Left renal pelvis (tissue), 4 donors: Measurements from ENCODE around the gene PHOX2A. TPM values are rescaled to one million over a fixed set of nuclear protein-coding genes. Genes with fewer than 3 reads are reported as not detected.

Source experiments
- DNase-seq, 4 donors: peaks; one replicate each; pipeline ENCODE4 v3.0.0-alpha.2; 2013; ENCODE audit warnings: low read depth in 4 of 4, low spot score in 3 of 4
- polyA plus RNA-seq, 4 donors: library from polyadenylated mRNA; unstranded; fragments of 120-200 nt; gene quantifications; one replicate each; pipeline ENCODE4 v1.2.1, GENCODE V29; 2013; ENCODE audit not compliant: insufficient read length in 4 of 4

The PHOX2A gene
- polyA plus RNA-seq, 4 donors = 0.34 to 0.42 TPM; not detected in 2

DNA sequence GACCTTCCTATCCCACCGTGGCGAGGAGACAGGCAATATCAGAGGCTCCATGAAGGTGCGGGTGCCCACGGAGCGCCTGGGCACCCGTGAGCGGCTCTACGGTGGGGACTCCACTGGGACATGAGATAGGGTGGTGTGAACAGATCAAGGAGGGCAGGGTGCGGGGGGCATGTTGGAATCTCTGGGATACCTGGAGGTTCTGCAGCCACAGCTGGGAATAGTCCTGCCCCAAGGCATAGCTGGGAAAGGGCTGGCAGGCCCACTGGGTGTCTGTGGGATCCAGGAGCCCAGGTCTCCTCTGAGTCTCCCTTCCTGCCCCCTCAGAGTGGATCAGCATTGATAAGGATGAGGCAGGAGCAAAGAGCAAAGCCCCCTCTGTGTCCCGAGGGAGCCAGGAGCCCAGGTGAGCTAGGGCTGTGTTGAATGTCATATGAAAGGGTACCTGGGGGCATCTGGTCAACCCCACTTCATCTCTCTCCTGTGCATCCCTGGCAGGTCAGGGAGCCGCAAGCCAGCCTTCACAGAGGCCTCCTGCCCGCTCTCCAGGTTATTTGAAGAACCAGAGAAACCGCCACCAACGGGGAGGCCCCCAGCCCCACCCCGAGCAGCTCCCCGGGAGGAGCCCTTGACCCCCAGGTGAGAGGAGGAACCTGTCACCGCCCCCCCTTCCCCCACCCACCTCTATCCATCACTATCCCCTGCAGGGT, 8.5 kb downstream of the PHOX2A start:
- DNase-seq = no peak

DNA sequence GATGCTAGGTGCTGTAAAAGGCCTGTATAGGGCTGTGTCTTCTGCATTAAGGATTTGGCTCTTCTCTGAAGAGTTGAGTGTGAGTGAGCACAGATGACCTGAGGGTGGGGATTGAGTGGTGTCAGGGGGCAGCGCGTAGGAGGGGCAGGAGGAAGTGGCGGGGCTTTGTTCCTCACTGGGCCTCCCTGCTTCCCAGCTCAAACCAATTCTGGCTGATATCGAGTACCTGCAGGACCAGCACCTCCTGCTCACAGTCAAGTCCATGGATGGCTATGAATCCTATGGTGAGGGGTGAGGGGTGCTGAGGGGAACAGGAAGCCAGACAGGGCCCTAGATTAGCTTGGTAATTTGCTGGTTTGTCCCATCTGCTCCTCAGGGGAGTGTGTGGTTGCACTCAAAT, 9.1 kb downstream of the PHOX2A start:
- no peak for DNase-seq

DNA sequence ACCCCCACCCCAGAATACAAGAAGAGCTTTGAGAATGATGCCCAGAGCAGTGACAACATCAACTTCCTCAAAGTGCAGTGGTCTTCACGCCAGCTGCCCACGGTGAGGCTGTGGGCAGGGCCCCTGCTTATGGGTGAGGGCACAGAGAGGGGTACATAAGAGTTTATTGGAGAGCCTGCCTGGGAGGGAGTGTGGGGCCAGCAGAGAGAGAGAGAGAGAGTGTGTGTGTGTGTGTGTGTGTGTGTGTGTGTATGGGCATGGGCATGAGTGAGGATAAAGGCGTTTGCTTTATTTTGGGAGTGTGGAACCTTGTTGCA, 9.5 kb downstream of the PHOX2A start:
- DNase-seq = no peak

DNA sequence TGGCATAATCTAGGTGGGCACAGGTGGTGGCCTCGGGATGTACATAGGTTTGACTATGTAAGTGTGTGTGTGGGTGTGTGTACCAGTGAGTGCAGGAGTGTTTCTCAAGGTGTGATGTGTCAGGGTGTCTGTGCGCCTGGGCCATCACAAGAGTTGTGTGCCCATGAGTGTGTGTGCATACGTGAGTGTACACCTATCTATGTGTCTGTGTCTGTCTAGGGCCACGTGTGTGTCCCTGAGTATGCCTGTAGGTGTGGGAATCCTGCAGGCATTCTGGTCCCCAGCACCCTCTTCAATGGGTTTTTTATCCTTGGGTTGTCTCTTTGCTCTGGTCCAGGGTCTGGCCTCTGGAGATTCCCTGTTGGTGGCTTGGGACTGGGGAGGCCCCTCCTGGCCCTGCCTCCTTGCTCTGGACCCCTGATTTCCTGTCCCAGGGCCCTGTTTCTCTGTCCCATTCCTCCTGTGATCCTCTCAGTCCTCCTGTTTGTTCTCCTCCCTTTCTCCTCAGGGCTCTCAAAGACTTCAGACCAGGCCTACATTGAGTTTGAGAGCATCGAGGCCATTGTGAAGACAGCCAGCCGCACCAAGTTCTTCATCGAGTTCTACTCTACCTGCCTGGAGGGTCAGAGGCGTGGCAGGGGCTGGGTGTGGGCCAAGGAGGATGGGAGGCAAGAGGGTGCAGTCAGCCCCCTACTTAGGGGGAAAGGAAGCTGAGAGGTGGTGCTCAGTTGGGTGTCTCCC, 10.0 kb downstream of the PHOX2A start:
- no peak for DNase-seq

DNA sequence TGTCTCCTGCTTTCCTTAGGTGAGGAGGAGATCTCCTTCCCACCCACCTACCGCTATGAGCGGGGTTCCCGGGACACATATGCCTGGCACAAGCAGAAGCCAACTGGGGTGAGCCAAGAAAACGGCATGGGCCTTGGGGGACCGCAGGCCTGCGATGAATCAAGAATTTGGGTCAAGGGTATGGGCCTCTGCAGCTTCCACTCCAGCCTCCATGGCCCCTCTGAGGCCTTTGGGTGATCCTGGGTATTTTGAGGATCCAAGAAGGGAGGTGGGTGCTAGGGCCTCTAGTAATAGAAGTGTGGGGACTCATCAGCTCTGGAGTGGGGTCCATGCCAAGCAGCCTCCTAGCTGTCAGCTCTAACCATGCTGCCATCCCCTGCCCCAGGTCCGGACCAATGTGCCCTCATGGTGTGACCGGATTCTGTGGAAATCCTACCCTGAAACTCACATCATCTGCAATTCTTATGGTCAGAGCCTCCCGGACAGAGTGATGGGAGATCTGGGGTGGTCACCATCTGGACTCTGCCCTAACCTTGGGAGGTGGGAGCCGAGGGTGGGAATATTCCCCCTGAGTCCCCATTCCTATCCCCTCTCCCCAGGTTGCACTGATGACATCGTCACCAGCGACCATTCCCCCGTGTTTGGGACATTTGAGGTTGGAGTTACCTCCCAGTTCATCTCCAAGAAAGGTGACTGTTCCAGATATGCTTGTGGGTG, 10.8 kb downstream of the PHOX2A start:
- DNase-seq = no peak

DNA sequence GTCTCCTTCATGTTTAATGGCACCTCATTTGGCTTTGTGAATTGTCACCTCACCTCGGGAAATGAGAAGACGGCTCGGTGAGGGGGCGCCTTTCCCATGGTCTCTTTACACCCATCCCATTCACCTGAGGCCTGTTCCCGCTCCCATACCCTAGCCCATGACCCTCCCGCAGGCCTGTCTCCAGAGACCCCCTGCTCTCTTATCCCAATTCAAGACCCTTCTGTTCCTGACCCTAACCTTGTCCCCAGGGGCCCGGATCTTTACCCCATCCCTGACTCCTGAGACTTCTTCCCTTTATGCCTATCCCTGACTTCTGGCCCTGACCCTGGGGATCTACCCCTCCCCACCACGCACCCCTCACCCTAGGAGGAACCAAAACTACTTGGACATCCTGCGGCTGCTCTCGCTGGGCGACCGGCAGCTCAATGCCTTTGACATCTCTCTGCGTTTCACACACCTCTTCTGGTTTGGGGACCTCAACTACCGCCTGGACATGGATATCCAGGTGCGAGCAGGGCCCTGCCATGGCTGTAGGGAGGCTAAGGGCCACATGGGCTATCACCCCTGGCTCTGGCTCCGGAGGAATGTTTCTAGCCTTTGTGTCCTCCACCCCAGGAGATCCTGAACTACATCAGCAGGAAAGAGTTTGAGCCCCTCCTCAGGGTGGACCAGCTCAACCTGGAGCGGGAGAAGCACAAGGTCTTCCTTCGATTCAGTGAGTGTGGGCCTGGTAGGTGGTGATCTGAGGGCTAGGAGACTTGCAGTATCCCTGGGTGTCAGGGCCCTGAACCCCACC, 11.5 kb downstream of the PHOX2A start:
- no peak for DNase-seq

DNA sequence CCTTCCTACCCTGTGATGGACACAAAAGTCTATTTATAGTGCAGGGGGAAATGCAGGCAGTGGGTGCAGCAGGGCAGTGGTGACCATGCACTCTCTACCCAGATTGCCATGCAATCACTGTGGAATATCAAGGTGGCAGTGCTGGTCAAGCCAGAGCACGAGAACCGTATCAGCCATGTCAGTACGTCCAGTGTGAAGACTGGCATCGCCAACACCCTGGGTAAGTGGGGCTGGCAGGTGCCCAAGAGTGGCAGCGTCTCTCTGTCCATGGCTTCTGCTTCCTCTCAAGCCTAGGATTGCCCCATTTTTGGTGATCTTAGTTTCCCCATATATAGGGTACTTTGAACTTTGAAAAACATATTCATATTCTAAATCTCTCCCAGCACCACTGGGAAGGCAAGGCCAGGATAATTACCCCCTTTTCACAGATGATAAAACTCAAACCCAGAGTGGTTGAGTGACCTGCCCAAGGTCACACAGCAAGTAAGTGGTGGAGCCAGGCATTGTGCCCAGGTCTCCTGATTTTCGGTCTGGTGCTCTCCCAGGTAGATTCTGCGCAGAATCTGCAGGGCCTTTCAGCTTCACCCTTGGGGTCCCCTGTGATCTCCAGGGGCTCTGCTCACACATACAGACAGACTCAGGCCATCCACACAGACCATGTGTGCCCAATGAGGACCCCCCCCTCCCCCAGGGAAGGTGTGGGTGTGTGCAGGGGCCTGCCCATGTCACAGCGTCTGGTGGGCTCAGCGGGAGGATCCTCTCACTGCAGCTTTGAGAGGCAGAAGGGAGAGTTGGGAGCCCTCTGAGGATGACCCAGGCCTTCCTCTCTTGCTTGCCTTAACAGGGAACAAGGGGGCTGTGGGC, 12.3 kb downstream of the PHOX2A start:
- DNase-seq = no peak

DNA sequence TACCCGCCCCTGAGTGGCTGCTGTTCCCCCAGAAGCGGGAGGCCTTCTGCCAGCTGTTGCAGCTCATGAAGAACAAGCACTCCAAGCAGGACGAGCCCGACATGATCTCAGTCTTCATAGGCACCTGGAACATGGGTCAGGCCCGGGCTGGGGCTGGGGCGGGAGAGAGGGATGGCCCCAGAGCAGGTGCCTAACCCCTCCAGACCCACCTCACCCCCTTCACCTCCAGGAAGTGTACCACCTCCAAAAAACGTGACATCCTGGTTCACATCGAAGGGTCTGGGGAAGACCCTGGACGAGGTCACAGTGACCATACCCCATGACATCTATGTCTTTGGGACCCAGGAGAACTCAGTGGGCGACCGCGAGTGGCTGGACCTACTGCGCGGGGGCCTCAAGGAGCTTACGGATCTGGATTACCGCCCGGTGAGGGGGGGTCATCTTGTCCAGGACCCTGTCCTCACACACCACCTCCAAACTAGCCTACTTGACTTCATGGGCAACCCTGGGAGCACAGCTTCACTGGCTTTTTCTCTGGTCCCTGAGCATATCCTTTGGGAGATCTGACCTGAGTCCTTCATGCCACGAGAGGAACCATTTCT, 13.1 kb downstream of the PHOX2A start:
- no peak for DNase-seq

DNA sequence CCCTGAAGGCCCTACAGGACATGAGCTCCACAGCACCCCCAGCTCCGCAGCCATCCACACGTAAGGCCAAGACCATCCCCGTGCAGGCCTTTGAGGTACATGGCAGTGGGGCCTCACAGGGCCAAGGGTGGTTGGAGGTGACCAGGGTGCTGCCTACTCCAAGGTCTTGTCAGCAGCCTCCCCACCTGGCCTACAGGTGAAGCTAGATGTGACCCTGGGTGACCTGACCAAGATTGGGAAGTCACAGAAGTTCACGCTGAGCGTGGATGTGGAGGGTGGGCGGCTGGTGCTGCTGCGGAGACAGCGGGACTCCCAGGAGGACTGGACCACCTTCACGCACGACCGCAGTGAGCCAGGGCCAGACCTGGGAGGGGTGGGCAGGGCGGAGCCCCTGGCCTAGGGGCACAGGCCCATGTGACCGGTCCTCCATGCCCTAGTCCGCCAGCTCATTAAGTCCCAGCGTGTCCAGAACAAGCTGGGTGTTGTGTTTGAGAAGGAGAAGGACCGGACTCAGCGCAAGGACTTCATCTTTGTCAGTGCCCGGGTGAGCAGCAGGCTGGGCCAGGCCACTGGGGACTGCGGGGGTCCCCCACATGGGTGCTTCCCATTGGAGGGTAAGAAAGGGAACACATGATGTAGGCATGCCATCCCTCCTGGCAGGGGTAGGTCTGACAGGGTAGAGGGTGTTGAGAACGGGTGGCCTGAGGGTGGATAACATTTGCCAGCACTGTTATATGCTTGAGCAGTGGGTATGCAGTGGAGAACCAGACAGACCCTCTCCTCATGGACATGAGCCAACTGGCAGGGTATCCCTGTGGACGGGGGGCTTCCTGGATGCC, 13.8 kb downstream of the PHOX2A start:
- DNase-seq = no peak

DNA sequence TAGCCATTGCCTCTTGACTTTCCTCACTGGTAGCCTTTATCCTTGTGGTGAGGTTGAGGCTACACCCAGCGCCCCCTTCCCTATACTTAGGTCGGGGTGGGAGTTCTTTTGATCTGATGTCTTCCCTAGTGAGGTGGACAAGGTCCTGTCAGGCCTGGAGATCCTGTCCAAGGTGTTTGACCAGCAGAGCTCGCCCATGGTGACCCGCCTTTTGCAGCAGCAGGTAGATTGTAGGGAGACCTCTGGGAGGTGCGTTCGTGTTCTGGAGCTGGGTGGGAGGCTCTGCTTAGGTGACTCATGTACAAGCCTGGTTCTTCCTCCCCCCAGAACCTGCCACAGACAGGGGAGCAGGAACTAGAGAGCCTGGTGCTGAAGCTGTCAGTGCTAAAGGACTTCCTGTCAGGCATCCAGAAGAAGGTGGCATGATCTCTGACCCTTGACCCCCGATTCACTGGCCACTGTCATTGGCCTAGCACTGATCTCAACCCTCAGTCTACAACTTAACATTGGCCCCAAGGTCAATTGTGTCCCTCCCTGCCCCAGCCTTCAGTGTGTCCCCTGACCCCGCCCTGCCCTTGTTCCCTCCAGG, 14.5 kb downstream of the PHOX2A start:
- DNase-seq = no peak

DNA sequence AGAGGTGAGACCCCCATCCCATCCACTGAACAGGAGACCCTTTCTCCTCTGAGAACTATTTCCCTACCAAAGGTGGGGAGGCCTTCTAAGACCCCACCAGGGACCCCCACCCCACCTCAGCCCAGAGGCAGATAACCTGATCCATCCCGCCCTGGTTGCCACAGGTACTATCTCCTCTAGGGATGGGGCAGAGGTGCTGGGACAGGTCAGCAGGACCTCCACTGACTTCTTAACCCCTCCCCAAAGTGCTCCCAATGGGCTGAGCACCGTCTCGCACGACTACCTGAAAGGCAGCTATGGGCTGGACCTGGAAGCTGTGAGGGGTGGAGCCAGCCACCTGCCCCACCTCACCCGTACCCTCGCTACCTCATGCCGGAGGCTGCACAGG, 15.1 kb downstream of the PHOX2A start:
- no peak for DNase-seq

DNA sequence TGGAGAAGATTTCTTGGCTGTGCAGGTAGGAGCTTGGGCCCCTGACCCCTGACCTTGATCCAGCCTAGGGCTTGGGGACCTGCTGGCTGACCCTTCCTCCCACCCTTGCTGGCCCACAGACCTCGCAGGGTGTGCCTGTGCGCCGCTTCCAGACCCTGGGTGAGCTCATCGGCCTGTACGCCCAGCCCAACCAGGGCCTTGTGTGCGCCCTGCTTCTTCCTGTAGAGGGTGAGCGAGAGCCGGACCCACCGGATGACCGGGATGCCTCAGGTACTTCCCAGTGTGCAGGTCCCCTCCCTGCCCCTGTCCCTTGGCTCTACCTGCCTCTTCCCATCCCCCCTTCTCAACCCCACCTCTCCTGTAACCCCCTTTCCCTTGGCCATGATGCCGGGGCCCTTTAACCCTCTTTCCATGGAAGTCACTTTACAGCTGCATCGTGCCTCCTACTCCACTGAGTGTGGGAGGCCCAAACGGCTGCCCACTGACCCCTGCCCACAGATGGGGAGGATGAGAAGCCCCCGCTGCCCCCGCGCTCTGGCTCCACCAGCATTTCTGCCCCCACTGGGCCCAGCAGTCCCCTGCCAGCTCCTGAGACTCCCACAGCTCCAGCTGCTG, 15.6 kb downstream of the PHOX2A start:
- no peak for DNase-seq

DNA sequence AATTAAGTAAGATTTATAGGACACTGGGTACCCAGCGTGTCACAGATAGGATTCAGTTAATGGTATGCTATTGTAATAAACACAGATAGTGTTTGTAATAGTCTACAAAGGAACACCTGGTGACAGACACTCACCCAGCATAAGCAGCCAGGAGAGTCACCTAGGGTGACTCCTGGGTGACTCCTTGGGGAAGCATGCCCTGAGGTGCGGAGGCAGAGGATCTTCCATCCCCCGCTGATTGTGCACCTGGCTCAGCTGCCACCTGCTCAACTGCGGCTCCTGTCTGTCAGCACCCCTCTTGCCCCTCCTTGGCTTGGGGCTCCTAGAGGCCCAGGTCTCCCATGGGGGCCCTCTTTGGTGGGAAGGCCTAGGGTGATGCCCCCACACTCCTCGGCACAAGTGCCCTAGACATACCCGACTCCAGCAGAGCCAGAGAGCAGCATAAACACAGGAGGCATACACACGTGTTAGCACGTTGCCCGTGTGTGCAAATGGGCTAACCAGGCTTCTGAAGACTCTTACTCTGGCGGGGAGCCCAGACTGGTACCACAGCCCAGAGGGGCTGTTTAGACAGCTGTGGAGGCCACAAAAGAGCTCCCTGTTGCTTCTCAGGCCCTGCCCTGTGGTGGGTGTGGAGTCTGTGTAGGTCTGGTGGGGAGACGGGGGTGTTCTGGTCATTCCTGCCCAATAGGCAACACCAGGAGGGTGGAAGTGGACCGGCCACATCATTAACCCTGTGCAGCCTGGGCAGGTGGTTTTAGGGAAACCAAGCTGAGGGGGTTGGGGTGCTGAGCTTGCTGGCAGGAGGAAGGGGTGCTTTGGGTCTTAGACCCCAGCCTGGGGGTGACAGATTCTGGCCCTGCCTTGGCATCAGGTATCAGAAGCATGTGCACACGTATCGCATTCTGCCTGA, 16.4 kb downstream of the PHOX2A start:
- no peak for DNase-seq

DNA sequence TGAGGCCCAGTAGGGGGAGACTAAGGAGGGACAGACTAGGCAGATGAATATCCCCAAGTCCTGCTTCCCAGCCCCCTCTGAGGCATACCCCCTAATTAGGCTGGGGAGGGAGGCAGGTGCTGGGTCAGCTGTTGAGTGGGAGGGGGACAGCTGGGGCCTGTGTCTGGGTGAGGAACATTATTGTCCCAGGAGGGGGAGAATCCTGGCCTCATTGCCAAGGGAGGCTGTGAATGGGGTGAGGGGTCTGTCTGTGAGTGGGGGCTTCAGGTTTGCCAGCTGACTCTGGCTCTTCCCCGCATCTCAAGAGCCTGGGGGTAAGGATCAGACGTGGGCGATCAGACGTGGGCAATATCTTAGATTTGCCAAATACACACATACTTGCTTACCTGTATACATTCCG, 17.3 kb downstream of the PHOX2A start:
- DNase-seq = no peak

DNA sequence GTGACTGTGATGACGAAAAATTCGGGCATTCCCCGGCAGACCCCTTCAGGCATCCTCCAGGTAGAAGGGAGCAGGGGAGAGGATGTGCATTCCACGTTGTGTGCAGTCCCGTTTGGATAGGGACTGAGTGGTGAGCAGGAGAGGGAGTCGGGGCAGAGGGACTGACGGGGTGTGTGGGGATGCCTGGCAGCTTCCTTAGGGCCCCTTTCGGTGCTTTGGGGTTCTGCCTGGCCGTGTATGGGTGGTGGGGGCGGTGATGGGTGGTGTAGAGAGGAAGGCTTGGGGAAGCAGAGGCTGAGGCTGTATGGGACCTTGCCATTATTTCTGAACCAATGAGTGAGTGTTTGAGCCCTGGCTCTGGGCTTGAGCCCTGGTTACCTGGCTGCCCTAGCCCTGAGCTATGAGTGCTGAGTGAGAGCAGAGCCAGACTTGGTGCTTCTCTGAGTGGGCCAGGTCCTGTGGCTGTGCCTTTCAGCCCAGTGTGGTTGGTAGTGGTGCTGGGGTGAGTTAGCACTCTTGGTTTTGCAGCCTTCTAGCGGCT, 18.5 kb downstream of the PHOX2A start:
- no peak for DNase-seq

DNA sequence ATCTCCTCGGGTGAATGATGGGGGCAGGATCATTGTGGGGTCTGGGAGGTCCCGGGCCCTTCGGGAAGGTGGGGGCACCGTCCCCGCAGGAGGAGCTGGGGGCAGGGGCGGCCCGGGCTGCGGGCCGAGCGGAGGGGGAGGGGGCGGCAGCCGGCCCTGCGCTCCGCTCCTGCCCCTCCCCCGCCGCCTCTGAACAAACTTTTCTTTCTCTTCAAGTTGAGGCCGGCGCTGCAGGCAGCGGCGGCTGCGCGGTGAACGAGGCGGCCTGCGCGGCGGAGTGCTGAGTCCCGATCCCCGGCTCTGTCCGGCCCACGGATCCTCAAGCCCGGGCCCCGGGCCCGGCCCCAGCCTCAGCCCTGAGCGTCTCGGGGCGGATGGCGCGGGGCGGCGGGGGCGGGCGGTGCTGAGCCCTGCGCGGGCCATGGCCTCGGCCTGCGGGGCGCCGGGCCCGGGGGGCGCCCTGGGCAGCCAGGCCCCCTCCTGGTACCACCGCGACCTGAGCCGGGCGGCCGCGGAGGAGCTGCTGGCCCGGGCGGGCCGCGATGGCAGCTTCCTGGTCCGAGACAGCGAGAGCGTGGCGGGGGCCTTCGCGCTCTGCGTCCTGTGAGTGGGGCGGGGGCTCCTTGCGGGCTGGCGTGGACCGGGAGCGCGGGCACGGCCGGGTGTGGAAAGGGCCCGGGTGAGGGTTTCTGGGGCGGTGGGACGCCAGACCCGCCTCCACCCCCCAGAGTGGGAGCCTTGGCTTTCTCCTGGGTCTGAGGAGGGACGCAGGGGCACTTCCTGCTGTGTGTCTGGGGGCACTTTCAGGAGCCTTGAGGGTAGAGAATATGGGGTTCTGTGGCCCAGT, 19.2 kb downstream of the PHOX2A start, which contains the start of gene INPPL1:
Gene INPPL1 (plus strand): TSS at position 204 of the 847 bp plus-strand sequence. CDS start 218 bp downstream, at position 422.
- no peak for DNase-seq
